Ovary (tissue), 9 donors: Measurements from ENCODE around the gene ZCCHC2. TPM values are rescaled to one million over a fixed set of nuclear protein-coding genes. Genes with fewer than 3 reads are reported as not detected.
A peak's percentile ranks its signal among the peaks of the same experiment; 100 is the strongest.

Source experiments
- DNase-seq, 5 donors: peaks; one replicate each; pipeline ENCODE4 v3.0.0-alpha.2; 2019 to 2020
- H3K27ac ChIP-seq, 2 donors: fragments of 200-600 bp; one replicate each; pipeline versions ENCODE4 v1.5.1 to v1.8.0; 2019 to 2022
- H3K27me3 ChIP-seq: fragments of 200-600 bp; one replicate; pipeline ENCODE4 v1.8.0; 2022
- H3K36me3 ChIP-seq: fragments of 200-600 bp; sonication (generic); one replicate; pipeline ENCODE4 v1.5.1; 2019
- H3K4me1 ChIP-seq: one replicate; pipeline ENCODE4 v1.8.1; 2013; ENCODE audit warnings: mild to moderate bottlenecking, moderate library complexity; ENCODE audit not compliant: insufficient read depth
- H3K4me3 ChIP-seq: fragments of 200-600 bp; sonication (generic); one replicate; pipeline ENCODE4 v1.5.1; 2017
- H3K9me3 ChIP-seq, 2 donors: fragments of 200-600 bp in 1 of 2; sonication (generic) in 1 of 2; one replicate each; pipeline versions ENCODE4 v1.5.1 to v1.8.1; 2013 to 2019; ENCODE audit warnings: mild to moderate bottlenecking in 1 of 2, moderate library complexity in 1 of 2
- CTCF ChIP-seq, 3 donors: fragments of 450-650 bp in 2 of 3; fragments of 200-600 bp in 1 of 3; IDR thresholded peaks; one replicate each; pipeline versions ENCODE4 v1.5.1 to v1.8.0; 2016 to 2022; ENCODE audit warnings: antibody characterized with exemption in 3 of 3, mild to moderate bottlenecking in 1 of 3
- EP300 ChIP-seq: sonication (generic); formaldehyde crosslinking; IDR thresholded peaks from one replicate; pipeline ENCODE4 v1.6.1; 2017; ENCODE audit warnings: antibody characterized with exemption
- POLR2A ChIP-seq: fragments of 450-650 bp; IDR thresholded peaks from one replicate; pipeline ENCODE4 v1.6.1; 2017; ENCODE audit warnings: antibody characterized with exemption, mild to moderate bottlenecking, moderate library complexity
- WGBS, 3 donors: extraction: QIAGEN DNeasy Blood & Tissue Kit in 1 of 3; methylation state at CpG; one replicate each; pipeline versions ENCODE4 v1.1.5 to v1.1.7; 2013 to 2017; 5-methylcytosine and 5-hydroxymethylcytosine counted together
- intact Hi-C, 4 donors: fragments of 100-400 bp; cut with DNase I; formaldehyde crosslinking; loops; one replicate each; pipeline versions ENCODE4 v1.11.0 to v1.15.1; 2022 to 2023
- polyA plus RNA-seq, 2 donors: library from polyadenylated mRNA; stranded (reverse); fragments of 200-250 nt in 1 of 2; fragments of 350-450 nt in 1 of 2; fragmentation: Illumina TruSeq in 1 of 2; extraction: RNeasy Lipid Tissue Mini Kit (QIAGEN cat#74804) in 1 of 2; gene quantifications; one replicate each; pipeline ENCODE4 v1.2.3, GENCODE V29; 2013 to 2014
- total RNA-seq, 7 donors: library from RNA; depleted of rRNA in 2 of 7; stranded (reverse); fragments of >200 nt in 2 of 7; fragmentation: NEBNext Ultra II Directional in 3 of 7; extraction: Animal tissue kit (Norgen Biotek cat#: 25700) in 3 of 7; gene quantifications; one replicate each; pipeline versions ENCODE4 v1.1.0 to v1.2.4, GENCODE V29; 2016 to 2023
- donor health status: DM: no; HTN: no; CAD: no; lungs with moderate emphysema.
- donor health status: DM: no; HTN: no; CAD: no.
- donor health status: Bipolar disorder and iron deficiency.
- donor health status: DM: yes; HTN: yes; CAD: no.
- donor health status: DM: no; HTN: no; CAD: no.
- donor health status: DM: yes; HTN: yes; CAD: no.

The ZCCHC2 gene
- total and polyA plus RNA-seq, 9 donors: 7.7 to 24.5 (median 21.9) TPM

- TF ChIP-seq POLR2A: no peak
- WGBS, 3 donors: 77 to 78% (median 77%) methylated on average over 16 of the region's 16 CpGs
- intact Hi-C loops: loop anchor here (2.0 to 10.0 kb wide), 4 partner anchors 129 to 399 kb away; partner anchors contain the start of gene PHLPP1 (in 1 of the 4)
- Histone ChIP-seq H3K4me3 (no peak overlapping the region), H3K9me3 (no peaks in the 10 kb centered on the region), H3K36me3 (no peaks in the 10 kb centered on the region), H3K4me1 (no peaks in the 10 kb centered on the region), H3K27ac (no peak overlapping the region), H3K27me3 (no peaks in the 10 kb centered on the region)
- no peak for DNase-seq
Measured at GRCh38 chr18:62585274-62586150, 62.7 kb downstream of the ZCCHC2 start.

DNA sequence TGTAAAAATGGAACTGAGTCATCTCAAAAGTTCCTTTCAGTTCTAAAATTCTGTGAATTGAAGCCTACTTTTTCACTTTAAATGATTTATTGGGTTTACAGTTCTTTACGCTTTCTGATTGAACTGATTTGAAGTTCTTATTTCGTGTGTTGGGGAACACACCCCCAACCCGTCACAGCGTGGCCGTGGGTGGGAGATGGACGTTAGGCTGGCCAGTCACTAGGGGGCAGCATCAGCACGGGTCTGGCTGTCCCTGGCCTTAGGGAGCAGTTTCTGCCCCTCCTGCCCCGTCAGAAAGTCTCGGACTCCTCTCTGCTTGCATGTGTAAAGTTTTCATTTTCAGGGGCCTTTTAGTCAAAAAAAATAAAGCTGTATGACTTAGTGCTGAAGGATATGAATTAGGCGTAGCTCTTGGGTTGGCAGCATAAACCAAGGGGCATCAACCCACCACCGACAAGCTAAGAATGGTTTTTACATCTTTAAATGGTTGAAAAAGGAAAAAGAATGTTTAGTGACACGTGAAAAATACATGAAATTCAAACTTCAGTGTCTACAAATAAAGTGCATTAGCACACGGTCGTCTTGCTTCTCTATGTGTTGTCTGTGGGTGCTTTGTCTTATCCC lies 63.4 kb downstream of the ZCCHC2 start:
- Histone ChIP-seq H3K4me3 (no peak overlapping the region), H3K27ac (no peak overlapping the region), H3K27me3 (no peaks in the 10 kb centered on the region), H3K9me3 (no peaks in the 10 kb centered on the region), H3K36me3 (no peaks in the 10 kb centered on the region), H3K4me1 (no peaks in the 10 kb centered on the region)
- WGBS, 3 donors: 19 to 28% (median 19%) methylated on average over 14 of the region's 14 CpGs
- peak; percentile 46 to 78 (median 71) for DNase-seq
- TF ChIP-seq POLR2A (no peak), CTCF (IDR thresholded peaks at IDR 0.05) (peak; percentile 45 to 61 (median 49))
- intact Hi-C loops: loop anchor here (5.0 to 10.0 kb wide), 3 partner anchors 129 to 399 kb away; partner anchors contain the start of gene PHLPP1 (in 1 of the 4)

DNA sequence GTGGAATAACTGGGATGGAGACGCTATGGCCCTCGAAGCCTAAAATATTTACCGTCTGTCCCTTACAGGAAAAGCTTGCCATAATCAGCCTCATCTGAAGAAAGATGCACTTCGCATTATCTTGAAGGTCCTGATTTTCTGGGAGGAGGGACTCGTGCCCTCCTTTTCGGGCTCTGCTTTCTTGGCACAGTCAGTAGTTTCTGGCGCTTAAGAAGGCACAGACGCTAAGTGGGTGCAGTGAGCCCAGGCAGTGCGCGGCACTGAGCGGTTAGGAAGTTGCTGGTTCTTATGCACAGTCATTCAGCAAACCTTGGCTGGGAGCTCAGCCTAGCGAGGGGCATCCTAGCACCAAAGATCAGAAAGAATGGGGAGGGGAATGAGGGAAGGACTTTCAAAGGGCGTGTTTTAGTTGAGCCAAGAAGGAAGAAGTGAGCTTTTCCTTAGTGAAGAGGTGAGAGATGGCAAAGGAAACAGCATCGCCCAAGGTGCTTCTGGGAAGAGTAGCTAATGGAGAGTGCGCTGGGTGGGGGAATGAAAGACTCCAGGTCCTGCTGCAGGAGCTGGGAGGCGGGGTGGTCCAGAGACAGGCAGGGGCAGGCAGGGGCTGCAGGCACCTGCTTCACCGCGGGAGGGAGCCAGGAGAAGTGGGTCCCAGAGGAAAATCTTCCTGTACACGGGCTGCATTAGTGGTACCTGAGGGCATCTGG lies 64.1 kb downstream of the ZCCHC2 start:
- Histone ChIP-seq H3K36me3 (no peaks in the 10 kb centered on the region), H3K4me3 (no peak overlapping the region), H3K4me1 (no peaks in the 10 kb centered on the region), H3K27ac (no peak overlapping the region), H3K27me3 (no peaks in the 10 kb centered on the region), H3K9me3 (no peaks in the 10 kb centered on the region)
- DNase-seq: no peak
- 90 to 92% (median 92%) methylated on average over 19 of the region's 19 CpGs for WGBS, 3 donors
- TF ChIP-seq POLR2A (no peak), CTCF (IDR thresholded peaks at IDR 0.05) (no peak)
- intact Hi-C loops: loop anchor here (5.0 to 10.0 kb wide), 3 partner anchors 128 to 398 kb away; partner anchors contain the start of gene PHLPP1 (in 1 of the 4)

DNA sequence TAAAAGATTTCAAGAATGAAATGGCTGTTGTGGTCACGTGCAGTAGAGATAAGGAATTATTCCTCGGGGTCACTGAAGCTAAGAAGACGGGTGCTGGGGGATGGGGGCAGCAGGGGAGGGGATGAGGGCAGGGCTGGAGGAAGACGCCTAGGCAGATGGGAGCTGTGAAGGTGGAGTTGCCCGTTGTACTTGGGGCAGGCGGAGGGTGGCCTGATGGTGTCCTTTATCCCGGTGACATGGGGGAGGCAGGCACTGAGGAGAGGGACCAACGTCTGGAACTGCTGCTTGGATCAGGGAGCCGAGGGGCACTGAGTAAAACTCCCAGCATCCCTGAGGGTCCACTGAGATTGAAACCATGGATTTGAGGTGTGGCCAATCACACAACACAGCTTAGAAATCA lies 64.9 kb downstream of the ZCCHC2 start:
- DNase-seq: no peak
- Histone ChIP-seq H3K36me3 (no peaks in the 10 kb centered on the region), H3K27ac (no peak overlapping the region), H3K4me3 (no peak overlapping the region), H3K9me3 (no peaks in the 10 kb centered on the region), H3K4me1 (no peaks in the 10 kb centered on the region), H3K27me3 (no peaks in the 10 kb centered on the region)
- TF ChIP-seq EP300 (no peak), POLR2A (no peak), CTCF (IDR thresholded peaks at IDR 0.05) (no peak)
- intact Hi-C loops: loop anchor here (5.0 to 10.0 kb wide), 3 partner anchors 127 to 397 kb away; partner anchors contain the start of gene PHLPP1 (in 1 of the 4)
- 61 to 73% (median 64%) methylated on average over 9 of the region's 9 CpGs for WGBS, 3 donors
